ENCODE data around the gene WDR6. TPM values are rescaled to one million over a fixed set of nuclear protein-coding genes. Genes with fewer than 3 reads are reported as not detected.

Gene WDR6
- total RNA-seq, 1 donor from 2014 or later = 250 TPM

DNA sequence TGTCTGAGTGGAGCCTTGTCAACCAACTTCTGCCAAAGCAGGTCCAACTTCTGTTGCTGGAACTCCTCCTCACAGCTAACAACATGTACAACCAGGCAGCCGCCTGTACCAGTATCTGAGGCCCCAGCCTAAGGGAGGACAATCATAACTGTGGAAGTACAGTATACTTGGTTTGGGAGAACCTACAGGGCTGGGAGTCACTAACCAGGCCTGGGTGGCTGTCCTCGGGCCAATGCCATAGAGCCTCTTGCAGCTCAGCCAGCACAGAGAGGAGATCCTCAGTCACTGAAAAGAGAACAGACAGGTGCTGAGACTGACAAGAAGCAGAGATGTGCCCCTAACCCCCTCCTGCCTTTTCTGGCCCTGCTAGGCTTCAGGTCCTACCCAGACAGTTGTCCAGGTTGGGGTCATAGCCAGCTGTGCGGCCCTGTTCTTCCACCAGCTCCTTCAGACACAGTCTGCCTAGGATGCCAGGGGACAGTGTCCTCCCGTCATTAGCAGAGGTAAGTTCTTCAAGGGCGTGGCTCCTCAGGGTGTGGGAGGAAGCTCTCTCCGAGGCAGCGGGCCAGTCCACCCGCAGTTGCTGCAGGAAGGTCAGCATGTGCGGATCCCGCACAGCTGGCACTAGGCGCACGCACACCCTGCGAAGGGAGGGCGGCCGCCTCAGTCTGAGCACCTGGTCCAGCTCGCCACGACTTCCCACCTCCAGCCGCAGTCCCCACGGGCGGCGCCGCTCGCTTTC is 10.2 kb downstream of the WDR6 start:
- Mint-ChIP-seq H3K27ac (no peak overlapping the region), H3K4me1 (peaks cover 32% of the 10 kb centered on the region), H3K27me3 (no peaks in the 10 kb centered on the region), H3K9me3 (no peaks in the 10 kb centered on the region), H3K4me3 (peak overlapping the region; percentile 94), H3K36me3 (ENCODE audit: low read depth) (peaks cover 42% of the 10 kb centered on the region)
- ChIA-PET CTCF (interaction anchor here (1.1 to 7.5 kb wide), 4 partner anchors 10 to 30 kb away, joined by 3 to 57 read pairs (median 6); partner anchors contain the start of genes IMPDH2, P4HTM and WDR6), POLR2A (interaction anchor here (0.6 to 14.9 kb wide), 7 partner anchors 8 to 322 kb away, joined by 3 to 372 read pairs (median 6); partner anchors contain the start of genes IMPDH2, P4HTM, QRICH1 and USP4)
- intact Hi-C loops (cut with micrococcal nuclease) = loop anchor here (5.0 kb wide), 1 partner anchor 1175 kb away; the partner anchor contains the start of gene GNAT1
- TF ChIP-seq, protein P1, sequence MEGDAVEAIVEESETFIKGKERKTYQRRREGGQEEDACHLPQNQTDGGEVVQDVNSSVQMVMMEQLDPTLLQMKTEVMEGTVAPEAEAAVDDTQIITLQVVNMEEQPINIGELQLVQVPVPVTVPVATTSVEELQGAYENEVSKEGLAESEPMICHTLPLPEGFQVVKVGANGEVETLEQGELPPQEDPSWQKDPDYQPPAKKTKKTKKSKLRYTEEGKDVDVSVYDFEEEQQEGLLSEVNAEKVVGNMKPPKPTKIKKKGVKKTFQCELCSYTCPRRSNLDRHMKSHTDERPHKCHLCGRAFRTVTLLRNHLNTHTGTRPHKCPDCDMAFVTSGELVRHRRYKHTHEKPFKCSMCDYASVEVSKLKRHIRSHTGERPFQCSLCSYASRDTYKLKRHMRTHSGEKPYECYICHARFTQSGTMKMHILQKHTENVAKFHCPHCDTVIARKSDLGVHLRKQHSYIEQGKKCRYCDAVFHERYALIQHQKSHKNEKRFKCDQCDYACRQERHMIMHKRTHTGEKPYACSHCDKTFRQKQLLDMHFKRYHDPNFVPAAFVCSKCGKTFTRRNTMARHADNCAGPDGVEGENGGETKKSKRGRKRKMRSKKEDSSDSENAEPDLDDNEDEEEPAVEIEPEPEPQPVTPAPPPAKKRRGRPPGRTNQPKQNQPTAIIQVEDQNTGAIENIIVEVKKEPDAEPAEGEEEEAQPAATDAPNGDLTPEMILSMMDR (IDR thresholded peaks at IDR 0.05) = no peak
- DNase-seq (no peak), ATAC-seq (ENCODE audit: low read depth) (no peak)

DNA sequence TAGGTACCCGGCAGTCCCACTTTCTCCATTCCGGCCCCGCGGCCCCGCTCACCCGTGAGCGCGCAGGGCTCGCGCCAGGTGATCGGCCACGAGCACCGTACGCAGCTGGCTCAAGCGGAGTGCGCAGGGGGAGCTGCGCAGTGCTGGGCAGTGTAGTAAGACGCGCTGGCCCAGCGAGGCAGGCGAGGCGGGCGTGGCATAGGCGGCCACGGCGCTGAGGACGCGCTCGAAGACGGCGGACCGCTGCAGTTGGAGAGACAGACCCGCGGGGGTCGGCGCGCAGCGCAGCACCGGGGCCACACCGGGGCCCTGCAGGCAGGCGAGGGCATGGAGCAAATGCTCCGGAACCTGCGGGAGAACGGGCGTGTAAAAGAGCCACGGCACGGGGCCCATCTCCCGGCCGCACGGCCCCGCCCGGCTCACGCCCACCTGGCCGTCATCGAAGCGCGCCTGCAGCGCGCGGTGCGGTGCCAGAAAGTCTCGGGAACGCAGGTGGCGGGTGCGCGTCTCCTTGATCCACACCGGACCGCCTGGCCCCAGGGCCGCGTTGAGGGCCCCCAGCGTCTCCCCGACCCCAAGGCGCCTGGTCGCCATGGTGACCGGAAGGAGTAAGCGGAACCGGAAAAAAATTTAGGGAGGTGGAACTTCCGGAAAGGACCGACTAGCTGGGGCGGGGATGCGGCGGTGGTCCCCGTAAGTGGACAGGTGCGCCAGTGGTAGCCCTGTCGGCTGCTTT is 10.9 kb downstream of the WDR6 start, which contains the start of gene DALRD3:
Gene DALRD3 (minus strand): TSS at position 610 of the 736 bp plus-strand sequence. CDS start 16 bp downstream, at position 594.
- Mint-ChIP-seq H3K4me3 (peak within 1 kb of the TSS; percentile 94), H3K27ac (peak within 1 kb of the TSS; percentile 84), H3K9me3 (no peaks in the 10 kb centered on the region), H3K36me3 (ENCODE audit: low read depth) (peaks cover 40% of the 10 kb centered on the region), H3K27me3 (no peaks in the 10 kb centered on the region), H3K4me1 (peaks cover 39% of the 10 kb centered on the region)
- ATAC-seq (ENCODE audit: low read depth) = peak; percentile 2
- intact Hi-C loops (cut with micrococcal nuclease) = loop anchor here (5.0 kb wide), 1 partner anchor 1174 kb away; the partner anchor contains the start of gene GNAT1
- ChIA-PET CTCF (interaction anchor here (0.6 to 7.5 kb wide), 3 partner anchors 11 to 30 kb away, joined by 3 to 57 read pairs (median 5); partner anchors contain the start of genes IMPDH2, P4HTM and WDR6), POLR2A (interaction anchor here (1.0 to 14.9 kb wide), 10 partner anchors 7 to 322 kb away, joined by 3 to 372 read pairs (median 6); partner anchors contain the start of genes IMPDH2, P4HTM, QRICH1 and USP4)
- TF ChIP-seq, protein P1 (IDR thresholded peaks at IDR 0.05) = no peak
- peak; percentile 64 for DNase-seq

DNA sequence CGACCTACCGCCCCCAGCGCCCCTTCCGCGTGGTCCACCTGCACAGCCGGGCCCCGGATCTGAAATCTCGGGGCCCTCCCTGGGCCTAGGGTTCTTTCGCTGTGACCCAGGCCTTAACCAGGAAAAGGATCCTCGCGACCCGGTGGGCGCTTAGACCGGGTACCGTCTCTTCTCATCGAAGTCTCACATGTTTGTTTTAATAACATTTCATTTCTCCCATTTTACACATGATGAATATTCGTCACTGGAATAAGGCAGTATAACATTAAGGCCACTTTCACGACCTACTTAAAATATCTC is 11.5 kb downstream of the WDR6 start:
- CTCF ChIA-PET = interaction anchor here (2.1 kb wide), 1 partner anchor 10 kb away, joined by 5 read pairs; the partner anchor contains the start of gene IMPDH2
- H3K4me1 Mint-ChIP-seq = peaks cover 43% of the 10 kb centered on the region

DNA sequence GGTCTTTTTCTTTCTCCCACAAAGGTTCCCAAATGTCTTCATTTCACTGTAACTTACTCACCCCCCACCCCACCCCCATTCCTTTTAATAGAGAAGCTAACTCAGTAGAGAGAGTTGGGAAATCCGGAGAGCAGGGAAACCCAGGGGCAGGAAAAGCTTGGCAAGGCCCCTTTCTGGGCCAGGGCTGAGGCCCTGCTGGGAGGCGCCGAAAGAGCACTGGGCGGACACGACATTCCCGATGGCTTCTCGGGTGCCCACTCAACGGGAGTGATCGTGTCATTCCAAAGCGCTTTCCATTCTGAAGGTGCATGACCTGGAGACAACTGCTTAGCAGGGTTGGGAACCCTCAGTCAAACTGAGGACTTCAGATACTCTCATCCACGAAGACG is 12.7 kb downstream of the WDR6 start:
- Mint-ChIP-seq H3K36me3 (ENCODE audit: low read depth) (peaks cover 43% of the 10 kb centered on the region), H3K4me3 (peak overlapping the region; percentile 94)

More for the DNA sequence above, 11.5 kb downstream of the WDR6 start:
- POLR2A ChIA-PET = interaction anchor here (1.0 to 14.9 kb wide), 8 partner anchors 8 to 75 kb away, joined by 3 to 372 read pairs (median 6); partner anchors contain the start of genes IMPDH2, P4HTM, QRICH1 and WDR6
- peak overlapping the region; percentile 94 for H3K4me3 Mint-ChIP-seq
- H3K27ac Mint-ChIP-seq = peak overlapping the region; percentile 84
- DNase-seq (no peak), ATAC-seq (ENCODE audit: low read depth) (no peak)
- no peaks in the 10 kb centered on the region for H3K27me3 Mint-ChIP-seq
- H3K9me3 Mint-ChIP-seq = no peaks in the 10 kb centered on the region
- peaks cover 41% of the 10 kb centered on the region for H3K36me3 Mint-ChIP-seq (ENCODE audit: low read depth)
- intact Hi-C loops (cut with micrococcal nuclease) = loop anchor here (5.0 kb wide), 1 partner anchor 1174 kb away; the partner anchor contains the start of gene GNAT1
- TF ChIP-seq, protein P1 (IDR thresholded peaks at IDR 0.05) = no peak

More for the DNA sequence above, 12.7 kb downstream of the WDR6 start:
- CTCF ChIA-PET = interaction anchor here (1.2 to 3.6 kb wide), 4 partner anchors 10 to 76 kb away, joined by 4 to 30 read pairs (median 6); partner anchors contain the start of genes IMPDH2 and WDR6
- TF ChIP-seq, protein P1 (IDR thresholded peaks at IDR 0.05) = no peak
- no peak for DNase-seq
- Mint-ChIP-seq H3K4me1 (peaks cover 48% of the 10 kb centered on the region), H3K27me3 (no peaks in the 10 kb centered on the region), H3K9me3 (no peaks in the 10 kb centered on the region), H3K27ac (peak overlapping the region; percentile 97)
- ATAC-seq (ENCODE audit: low read depth) = no peak
- intact Hi-C loops (cut with micrococcal nuclease) = loop anchor here (2.0 to 10.0 kb wide), 6 partner anchors 101 to 1275 kb away; partner anchors contain the start of genes ARIH2, DAG1, GNAT1 and HYAL3
- POLR2A ChIA-PET = interaction anchor here (0.6 to 14.9 kb wide), 13 partner anchors 9 to 1549 kb away, joined by 3 to 372 read pairs (median 20); partner anchors contain the start of genes ARIH2, DAG1, IMPDH2 and P4HTM

All from activated B cell treated with CpG ODN at 0.5 μM for 24 hours (primary cell).